Germinal center (tissue), 1 donor: Measurements from ENCODE around the gene SMARCA5.
"Not testable (repeated sequence)": the region's sequence is repeated elsewhere in the genome, so short reads cannot be mapped to it uniquely, and the experiment has no call there.

Experiments used
- DNase-seq: peaks from one replicate; pipeline ENCODE4 v3.0.0; 2012; ENCODE audit warnings: mixed read lengths, low spot score

SMARCA5 gene, protein sequence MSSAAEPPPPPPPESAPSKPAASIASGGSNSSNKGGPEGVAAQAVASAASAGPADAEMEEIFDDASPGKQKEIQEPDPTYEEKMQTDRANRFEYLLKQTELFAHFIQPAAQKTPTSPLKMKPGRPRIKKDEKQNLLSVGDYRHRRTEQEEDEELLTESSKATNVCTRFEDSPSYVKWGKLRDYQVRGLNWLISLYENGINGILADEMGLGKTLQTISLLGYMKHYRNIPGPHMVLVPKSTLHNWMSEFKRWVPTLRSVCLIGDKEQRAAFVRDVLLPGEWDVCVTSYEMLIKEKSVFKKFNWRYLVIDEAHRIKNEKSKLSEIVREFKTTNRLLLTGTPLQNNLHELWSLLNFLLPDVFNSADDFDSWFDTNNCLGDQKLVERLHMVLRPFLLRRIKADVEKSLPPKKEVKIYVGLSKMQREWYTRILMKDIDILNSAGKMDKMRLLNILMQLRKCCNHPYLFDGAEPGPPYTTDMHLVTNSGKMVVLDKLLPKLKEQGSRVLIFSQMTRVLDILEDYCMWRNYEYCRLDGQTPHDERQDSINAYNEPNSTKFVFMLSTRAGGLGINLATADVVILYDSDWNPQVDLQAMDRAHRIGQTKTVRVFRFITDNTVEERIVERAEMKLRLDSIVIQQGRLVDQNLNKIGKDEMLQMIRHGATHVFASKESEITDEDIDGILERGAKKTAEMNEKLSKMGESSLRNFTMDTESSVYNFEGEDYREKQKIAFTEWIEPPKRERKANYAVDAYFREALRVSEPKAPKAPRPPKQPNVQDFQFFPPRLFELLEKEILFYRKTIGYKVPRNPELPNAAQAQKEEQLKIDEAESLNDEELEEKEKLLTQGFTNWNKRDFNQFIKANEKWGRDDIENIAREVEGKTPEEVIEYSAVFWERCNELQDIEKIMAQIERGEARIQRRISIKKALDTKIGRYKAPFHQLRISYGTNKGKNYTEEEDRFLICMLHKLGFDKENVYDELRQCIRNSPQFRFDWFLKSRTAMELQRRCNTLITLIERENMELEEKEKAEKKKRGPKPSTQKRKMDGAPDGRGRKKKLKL

DNA sequence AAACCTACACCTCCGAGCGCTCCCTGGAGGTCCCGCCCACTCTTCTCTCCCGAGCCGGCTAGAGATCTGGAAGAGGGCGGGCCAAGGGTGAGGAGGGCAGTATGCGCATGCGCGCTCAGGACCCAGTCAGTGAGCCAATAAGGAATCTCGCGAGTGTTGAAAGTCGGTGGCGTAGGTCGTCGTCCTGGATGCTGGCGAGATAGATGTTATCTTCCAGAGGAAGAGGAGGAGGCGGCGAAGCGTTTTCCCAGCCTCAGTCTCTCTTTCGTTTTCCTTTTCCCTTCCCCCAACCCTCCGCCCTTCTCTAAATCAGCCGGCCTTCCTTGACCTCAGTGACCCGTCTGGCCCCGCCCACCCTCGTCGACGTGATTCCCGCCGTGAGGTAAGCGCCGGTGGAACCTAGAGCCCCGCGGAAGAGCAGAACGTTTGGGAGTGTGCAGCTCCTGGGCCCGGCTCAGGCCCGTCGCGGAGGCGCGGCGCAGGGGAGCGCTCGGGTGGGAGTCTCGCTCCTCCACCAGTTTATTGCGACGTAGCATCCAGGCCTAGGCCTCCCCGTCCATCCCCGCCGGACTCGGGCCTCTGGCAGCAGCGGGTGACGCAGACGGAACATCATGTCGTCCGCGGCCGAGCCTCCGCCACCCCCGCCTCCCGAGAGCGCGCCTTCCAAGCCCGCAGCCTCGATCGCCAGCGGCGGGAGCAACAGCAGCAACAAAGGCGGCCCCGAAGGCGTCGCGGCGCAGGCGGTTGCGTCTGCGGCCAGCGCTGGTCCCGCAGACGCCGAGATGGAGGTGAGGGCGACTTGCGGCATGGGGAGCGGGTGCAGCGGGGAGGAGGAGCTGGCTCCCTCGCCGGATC lies at the start of gene SMARCA5:
Gene SMARCA5 (plus strand): TSS at position 389 of the 855 bp plus-strand sequence. CDS start 223 bp downstream, at position 612.
- DNase-seq = peak; percentile 97

DNA sequence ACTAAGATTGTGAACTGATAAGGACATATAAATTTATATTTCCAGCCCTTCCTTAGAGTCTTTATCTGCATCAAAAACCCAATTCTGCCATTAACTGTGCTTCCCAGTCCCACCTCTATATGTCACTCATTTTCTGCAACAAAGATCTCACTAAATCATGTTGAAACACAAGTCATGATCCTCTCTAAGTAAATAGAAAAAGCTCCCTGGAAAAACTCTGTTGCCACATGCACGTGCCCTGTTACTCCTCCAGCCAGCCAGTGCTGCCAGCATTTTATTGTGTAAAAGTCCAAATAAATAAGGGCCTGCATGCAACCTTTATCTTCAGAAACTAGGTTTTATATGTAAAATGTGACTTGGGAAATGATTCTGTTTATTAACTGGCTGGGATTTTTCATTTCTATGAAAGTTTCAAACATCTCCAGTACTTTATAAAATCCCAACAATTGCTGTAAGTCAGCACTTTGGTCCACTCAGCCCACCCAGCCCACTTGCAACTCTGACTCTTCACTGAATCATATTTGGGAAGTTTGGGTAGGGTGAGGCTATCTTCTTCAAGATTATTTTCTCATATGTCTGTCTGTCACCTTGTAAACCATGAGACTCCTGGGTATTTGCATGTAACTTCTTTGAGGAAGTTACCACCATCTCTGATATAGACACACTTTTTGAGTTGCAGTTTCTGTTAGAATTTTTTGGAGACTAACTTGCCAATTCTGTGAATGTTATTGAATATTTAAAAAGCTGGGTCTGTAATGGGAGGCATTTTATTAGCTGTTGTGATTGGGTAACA lies 40.0 kb upstream of the SMARCA5 start:
- peak; percentile 33 for DNase-seq

DNA sequence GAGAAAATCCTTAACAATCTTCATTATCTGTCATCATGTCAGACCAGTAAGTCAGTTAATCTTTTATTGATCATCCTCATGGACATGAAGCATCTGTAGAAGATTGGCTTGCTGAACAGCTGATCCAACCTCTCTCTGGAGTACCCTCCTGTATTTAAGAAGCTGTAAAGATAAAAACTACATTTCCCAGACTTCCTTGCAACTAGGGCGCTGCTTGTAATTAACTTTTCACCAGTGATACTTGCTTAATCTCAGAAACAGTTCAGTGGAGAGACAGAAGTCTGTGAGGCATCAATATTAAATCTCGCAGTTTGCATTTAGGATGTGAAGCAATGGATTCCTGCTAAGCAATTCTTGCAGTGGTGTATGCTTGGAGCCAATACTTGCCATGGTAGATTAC lies 36.0 kb upstream of the SMARCA5 start:
- no peak for DNase-seq

DNA sequence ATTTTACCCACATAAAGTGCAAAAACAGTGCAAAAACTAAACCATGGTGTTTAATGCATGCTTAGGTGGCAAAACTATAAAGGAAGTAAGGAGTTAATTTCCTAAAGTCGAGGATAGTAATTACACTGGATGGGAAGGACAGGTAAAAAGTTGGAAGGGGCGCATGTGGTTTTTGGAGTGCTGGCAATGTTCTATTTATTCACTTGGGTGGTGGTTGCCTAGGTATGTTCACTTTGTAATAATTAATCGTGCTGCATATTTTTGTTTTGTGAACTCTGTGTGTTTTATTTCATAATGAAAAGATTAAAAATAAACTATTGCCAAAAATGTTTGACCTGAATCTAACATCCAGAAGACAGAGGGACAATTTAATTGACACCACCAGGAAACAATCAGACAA lies 32.1 kb upstream of the SMARCA5 start:
- DNase-seq = no peak

DNA sequence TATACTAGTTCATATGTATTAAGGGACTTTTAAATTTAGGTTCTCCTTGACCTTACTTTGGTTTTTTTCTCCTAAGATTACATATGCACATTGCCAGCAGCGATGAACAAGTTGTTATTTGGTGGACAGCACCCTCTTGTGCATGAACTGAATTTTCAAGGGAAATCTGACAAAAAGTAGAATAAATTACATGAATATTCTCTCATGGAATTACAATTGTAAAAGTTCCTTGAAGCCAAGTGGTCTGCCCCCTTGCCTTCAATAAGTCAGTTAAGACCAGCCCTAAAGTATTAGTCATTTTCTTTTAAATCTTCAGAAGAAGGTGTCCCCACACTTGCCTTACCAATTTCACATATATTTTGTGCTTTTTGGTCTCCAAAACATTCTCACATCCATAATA lies 30.7 kb upstream of the SMARCA5 start:
- peak; percentile 11 for DNase-seq

DNA sequence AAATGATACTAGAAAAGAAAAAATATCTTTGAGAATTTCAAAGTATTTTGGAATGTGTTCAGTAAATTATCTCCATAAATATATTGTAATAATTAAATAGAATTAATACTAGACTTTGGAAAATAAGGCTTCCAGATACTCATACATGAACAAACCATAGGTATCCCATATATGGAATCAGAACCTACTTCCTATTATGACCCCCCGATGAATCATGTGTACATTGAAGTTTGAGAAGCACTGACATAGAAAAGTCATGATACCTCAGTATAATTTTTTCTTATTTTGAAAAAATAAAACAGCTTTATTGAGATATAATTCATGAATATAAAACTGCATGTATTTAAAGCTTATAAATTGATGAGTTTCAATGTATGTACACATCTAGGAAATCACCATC lies 27.2 kb upstream of the SMARCA5 start:
- no peak for DNase-seq

DNA sequence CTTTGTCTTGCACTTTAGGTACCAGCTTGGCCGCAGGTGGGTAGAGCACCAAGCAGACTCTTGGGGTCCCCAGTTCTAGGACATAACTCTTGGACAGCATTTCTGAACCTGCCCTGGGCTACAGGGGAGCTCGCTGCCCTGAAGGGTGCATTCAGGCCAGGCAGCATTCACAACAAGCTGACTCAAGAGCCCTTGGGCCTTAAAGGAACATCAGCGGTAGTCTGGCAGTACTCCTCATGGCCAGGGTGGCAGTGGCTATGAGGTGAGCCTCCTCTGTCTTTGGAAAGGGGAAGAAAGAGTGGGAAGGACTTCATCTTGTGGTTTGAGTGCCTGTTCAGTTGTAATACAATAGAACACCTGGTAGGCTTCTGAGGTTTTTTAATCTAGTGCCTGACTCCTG lies 24.8 kb upstream of the SMARCA5 start:
- DNase-seq = no peak

DNA sequence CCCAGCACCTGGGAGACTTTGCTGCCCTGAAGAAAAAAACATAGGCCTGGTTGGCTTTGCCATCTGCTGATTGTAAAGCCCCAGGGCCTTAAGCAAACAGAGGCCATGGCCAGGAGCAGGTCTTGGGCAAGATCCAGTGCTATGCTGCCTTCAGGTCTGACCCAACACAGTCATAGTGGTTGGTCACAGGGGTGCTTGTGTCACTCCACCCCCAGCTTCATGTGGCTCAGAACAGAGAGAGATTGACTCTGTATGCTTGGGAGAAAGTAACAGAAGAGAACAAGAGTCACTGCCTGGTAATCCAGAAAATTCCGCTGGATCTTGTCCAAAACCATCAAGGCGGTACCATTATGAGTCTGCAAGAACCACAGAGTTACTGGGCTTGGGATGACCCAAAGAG lies 24.4 kb upstream of the SMARCA5 start:
- no peak for DNase-seq

DNA sequence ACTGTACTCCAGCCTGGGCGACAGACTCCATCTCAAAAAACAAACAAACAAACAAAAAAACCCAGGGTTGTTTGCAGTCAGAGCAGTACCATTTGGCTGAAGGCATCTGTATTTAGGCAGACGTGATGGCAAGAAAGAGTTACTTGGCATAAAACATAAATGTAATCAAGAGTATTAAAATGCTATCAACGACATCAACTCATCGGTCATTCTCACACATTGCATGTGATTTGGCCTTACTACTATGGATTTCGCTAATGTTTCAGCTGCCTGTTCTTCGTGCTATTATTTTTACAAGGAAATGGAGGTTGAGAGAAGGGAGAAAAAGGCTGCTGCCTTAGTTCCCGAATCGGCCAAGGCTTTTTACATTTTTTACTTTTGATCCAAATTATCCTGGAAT lies 15.5 kb upstream of the SMARCA5 start:
- no peak for DNase-seq

DNA sequence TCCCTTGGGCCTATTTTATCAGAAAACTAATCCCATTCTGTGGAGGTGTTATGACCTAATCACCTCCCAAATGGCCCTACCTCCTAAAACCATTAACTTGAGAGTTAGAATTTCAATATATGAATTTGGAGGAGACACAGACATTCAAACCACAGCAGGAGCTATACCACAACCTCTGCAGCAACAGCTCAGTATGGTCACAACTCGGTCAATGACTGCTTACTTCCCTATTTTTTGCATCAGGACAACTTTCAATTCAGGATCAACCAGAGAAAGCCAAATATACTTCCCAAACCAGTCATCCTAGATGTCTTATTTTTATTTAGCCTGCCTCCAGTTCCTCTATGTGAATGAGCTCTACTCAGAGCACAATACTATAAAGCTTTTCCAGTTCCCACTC lies 11.3 kb upstream of the SMARCA5 start:
- DNase-seq = no peak

DNA sequence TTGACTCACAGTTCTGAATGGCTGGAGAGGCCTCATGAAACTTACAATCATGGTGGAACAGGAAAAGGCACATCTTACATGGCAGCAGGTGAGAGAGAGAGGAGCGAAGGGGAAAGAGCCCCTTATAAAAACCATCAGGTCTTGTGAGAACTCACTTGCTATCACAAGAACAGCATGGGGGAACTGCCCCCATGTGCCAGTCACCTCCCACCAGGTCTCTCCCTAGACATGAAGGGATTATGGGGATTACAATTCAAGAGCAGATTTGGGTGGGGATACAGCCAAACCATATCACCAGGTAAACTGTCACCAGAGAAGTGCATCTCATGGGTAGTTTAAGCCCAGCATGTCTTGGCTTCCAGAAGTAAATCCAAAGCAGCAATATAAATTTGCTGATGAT lies 7.5 kb upstream of the SMARCA5 start:
- no peak for DNase-seq

DNA sequence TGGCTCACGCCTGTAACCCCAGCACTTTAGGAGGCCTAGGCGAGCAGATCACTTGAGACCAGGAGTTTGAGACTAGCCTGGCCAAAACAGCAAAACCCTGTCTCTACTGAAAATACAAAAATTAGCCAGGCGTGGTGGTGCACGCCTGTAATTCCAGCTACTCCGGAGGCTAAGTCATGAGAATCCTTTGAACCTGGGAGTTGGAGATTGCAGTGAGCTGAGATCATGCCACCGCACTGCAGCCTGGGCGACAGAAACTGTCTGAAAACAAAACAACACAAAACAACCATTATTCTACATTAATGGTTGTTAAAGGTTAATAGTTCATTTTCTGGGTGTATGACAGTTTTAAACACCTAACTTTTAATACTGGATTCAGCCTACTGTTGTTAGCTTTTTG lies 1.6 kb upstream of the SMARCA5 start:
- DNase-seq = no peak

DNA sequence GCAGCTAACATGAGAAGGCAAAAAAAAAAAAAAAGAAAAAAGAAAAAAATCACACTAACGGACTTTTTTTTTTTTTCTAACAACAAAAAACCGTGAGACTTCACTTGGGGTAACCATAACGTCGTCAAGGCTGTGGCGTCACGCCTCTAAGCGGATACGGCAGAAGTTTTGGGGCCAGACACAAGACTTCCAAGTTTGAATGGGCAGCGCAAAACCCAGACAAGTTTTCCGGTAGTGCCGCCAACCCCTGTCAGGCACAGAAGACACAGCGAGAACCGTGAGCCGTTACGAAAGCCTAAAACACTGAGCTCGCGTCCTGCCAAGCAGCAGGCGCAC lies 556 bp upstream of the SMARCA5 start:
- DNase-seq = no peak

DNA sequence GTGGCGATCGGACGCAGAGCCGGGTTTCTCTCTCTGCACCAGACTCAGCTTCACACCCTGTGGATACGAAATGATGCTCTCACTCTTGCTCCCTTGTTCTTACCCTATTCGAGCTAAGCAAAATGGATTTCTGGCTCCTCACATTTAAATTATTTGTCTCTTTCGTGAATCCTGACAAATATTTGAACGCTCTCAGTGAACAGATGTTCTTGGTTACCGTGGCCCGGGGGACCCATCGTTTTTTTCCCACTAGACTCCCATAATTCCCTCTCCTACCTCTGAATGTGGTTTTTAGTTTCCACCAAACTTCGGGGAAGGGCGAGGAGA lies 630 bp downstream of the SMARCA5 start:
- DNase-seq = peak; percentile 2

DNA sequence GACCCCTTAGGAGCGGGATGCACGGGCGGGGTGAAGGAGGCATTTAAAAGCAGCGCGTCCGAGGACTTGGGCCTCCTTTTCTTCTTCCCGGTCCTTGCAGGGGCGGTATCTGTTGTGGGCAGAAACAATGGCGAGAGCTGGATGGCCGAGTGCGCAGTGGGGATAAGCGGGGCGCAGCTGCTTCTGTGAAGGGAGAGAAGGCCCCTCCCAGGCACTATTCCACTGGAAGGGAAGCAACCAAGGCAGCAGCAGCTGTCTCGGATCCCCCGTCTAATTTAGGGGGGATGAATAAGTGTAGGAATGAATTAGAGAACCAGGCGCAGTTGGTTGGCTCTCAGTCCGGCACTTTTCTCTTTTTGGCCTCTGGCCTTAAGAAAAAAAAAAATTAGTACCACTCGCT lies 995 bp downstream of the SMARCA5 start:
- peak; percentile 6 for DNase-seq

DNA sequence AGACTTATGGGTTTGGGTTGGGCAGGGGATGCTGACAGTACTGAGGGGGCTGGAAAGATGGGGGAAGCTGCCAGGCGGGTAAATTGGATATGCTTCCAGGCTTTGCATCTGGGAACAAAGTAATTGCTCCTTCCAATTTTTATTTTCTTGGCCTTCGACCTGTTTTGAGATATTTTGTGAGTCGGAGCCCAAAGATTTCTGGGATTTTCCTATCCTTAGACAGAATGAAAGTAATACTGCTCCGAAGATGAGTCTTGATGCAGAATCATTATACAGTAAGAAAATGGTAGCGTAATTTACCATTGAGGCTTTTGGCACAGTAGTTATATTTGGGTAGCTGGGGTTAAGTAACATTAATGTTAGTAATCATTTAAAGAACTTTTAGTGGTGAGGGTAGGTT lies 1.4 kb downstream of the SMARCA5 start:
- DNase-seq = no peak

DNA sequence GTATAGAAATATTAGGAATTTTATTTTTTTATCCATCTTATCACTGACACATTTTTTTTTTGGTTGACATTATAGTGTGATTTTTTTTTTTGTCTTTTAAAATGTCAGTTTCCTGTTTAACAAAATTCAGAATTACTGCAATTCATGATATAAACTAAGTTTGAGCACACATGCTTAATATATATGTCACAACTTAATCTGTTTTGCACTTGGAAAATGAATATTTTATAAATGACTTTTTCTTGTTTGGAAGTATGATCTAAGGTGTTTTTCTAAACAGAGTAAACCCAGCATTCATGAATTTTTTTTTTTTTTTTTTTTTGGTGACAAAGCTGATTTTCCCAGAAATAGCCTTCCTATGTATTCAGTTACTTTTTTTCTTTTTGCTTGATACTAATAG lies 2.4 kb downstream of the SMARCA5 start:
- DNase-seq = no peak

DNA sequence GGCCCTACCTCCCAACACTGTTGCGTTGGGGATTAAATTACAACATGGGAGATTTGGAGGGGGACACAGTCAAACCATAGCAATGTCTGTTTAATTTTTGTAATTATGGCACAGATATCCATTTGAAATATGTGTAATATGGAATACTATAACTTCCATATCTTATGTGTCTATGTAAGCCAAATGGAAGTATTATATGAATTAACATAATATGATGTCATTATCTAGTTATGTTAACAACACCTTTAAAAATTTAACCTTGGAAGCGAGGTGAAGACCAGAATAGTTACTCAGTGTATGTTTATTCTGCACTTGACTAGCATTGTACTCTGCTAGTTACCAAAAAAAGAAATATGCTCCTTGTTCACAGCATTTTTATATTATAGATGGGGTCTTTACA lies 4.3 kb downstream of the SMARCA5 start:
- DNase-seq = no peak

DNA sequence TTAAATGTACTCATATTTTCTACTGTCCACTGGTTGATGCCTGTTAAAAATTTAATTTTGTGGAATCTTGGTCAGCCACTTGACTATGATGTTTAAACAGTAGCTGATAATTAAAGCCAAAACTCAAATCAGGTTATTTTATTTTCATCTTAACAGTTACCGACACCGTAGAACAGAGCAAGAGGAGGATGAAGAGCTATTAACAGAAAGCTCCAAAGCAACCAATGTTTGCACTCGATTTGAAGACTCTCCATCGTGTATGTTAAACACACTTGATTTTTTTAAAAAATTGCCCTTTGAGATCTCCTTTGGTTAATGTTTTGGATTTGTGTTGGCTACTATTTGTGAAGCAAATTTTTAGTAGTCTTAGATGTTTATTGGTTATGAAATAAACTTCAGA lies 10.7 kb downstream of the SMARCA5 start:
- DNase-seq = no peak

DNA sequence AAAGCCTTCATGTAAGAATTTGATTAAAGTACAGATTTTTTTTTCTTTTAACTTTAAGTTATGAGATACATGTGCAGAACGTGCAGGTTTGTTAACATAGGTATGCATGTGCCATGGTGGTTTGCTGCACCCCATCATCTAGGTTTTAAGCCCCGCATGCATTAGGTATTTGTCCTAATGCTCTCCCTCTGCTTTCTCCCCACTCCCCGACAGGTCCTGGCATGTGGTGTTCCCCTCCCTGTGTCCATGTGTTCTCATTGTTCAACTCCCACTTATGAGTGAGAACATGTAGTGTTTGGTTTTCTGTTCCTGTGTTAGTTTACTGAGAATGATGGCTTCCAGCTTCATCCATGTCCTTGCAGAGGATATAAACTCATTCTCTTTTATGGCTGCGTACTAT lies 14.5 kb downstream of the SMARCA5 start:
- DNase-seq = not testable (repeated sequence)

DNA sequence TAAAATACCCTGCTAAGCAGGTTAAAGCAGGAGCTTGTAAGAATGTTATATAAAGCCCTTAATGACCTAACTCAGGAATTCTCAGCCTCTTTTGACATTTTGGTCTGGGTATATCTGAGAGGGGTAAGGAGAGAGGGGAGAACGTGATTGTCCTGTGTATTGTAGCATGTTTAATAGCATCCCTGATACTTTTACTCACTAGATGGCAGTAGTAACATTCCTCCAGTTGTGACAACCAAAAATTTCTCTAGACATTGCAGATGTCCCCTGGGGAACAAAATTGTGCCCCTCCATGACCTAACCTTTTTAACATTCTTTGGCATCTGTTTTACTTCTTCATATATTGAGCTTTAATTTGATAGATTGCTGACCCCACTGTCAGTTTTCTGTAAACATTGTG lies 17.9 kb downstream of the SMARCA5 start:
- DNase-seq = no peak
